ENCODE data around the gene TMEM52.
A peak's percentile ranks its signal among the peaks of the same experiment; 100 is the strongest.

The TMEM52 gene

DNA sequence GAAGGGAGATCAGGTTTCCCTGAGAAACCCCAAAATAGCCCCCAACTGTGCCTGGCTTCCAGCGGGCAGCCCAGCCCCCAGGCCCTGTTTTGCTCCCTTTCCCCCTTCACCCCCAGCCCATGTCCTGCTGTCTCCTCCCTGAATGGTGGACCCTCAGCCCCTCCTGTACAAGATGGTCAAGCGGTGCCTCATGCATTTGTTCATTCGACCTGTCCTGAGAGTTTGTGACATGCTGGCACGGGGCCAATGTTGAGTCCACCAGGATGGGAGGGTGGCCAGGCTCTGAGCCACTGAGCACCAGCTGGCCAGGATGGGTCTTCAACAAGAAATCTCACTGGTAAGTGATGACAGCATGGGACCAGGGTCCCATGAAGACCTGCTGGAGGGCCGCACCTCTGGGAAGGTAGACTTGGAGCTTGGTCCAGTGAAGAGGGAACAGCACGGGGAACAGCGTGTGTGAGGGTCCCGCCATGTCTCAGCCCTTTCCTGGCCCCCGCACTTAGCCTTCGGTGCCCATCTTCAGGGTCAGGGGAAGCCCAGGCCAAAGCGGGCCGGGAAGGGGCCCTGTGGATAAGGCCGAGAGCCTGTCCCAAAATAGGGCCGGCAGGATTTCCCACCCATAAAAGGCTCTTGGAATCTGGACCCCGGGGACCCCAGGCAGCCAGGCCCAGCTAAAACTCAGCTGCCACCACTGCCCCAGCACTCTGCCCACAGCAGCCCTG is 3.9 kb downstream of the TMEM52 start, which contains the start of gene CALML6:
Gene CALML6, plus strand, starts transcription at position 290 of the 722 bp plus-strand sequence. Its CDS starts 21 bp downstream, at position 311.
- DNase-seq (ENCODE audit: low spot score) = no peak

DNA sequence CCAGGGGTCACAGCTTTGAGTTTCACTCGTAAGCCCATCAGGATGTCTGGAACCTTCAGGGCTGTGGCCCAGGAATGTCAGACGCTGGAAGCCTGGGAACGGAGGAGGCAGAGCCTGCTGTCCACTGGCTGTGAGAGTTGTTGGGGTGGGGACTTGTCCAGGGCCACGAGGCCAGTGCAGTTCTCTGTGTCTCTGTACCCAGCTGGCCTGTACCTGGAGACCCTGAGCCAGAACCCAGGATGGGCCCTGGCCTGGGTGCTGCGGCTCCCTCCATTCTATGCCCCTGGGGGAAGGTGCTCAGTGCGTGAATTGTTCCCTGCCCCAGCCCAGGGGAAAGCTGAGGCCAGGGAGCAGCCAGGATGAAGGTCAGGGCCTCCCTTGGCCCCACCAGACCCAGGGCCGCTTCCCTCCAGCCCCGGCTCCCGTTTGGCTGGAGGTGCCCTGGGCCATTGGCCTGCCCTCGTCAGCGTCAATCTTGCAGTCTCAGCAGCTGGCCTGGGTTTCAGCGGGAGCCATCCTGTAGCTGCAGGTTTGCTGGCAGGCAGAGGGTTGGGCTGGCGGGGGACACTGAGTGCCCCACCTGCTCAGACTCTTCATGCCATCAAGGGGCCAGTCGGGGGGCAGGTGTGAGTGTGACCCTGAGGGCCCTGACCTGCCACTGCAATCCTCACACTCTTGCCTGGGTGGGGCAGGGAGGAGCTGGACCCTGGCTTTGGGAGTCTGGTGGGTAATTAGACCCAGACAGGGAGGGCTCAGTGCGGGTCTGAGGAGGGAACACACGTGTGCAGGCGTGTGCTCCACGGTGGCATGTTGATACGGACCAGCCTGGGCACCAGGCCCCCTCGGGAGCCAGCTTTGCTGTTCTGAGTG is 4.7 kb downstream of the TMEM52 start:
- DNase-seq (ENCODE audit: low spot score) = no peak

DNA sequence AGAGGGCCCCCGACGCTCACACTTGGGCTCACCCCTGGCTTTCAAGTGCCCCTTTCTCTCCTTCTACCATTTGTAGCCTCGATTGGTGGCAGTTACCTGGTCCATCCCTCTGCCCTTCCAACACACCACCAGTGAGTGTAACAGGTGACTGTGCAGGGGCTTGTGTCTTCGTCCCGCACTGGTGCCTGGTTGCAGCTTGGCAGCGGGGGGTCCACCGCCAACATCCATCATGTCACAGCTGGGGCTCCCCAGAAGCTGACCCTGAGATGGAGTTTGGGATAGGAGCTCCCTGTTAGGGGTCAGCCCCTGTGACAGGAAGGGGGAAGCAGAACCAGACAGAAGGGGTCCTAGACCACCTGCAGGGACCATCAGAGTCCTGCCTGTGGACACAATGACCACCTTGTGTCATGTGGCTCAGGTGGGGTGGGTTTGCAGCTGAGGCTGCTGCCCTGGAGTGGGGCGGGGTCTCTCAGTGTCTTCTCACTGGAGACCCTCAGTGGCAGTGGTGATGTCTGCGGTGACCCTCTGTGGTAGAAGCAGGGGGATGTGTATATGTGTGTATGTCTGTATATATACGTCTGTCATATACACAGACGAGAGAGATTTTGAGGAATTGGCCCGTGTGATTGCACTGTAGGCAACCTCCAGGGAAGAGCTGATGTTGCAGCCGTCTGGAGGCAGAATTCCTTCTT is 7.6 kb downstream of the TMEM52 start:
- DNase-seq (ENCODE audit: low spot score) = no peak

DNA sequence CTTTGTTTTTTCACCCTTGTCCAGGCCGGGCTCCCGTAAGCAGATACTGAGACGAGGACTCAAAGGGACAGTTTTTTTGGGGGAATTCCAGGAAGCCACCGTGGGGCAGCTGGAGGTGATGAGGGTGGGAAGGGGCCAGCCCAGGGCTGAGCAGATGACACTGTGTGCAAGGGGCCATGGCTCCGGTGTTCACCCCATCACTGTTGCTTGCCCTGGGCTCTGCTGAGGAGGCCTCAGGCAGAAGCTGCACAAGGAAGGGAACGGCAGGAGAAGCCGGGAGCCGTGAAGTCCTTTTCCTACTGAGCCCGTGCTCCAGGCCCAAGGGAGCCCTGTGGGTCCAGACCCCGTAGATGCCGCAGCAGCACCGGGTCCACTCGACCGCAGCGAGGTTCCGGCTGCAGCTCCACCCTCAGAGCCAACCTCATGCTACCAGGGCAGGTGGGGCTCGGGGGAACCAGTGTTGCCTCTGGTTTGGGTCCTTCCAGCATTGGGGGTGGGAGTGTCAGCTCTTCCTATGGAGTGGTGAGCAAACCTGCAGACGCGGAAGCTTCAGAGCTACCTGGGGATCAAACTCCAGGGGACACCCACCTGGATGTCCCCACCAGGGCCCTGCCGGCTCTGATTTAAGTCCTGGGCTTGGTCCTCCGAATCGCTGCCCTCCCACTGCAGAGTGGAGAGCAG is 8.3 kb downstream of the TMEM52 start:
- DNase-seq (ENCODE audit: low spot score) = no peak

- DNase-seq (ENCODE audit: low spot score) = no peak
Observed at GRCh38 chr1:1910033-1910465, 9.0 kb downstream of the TMEM52 start.

DNA sequence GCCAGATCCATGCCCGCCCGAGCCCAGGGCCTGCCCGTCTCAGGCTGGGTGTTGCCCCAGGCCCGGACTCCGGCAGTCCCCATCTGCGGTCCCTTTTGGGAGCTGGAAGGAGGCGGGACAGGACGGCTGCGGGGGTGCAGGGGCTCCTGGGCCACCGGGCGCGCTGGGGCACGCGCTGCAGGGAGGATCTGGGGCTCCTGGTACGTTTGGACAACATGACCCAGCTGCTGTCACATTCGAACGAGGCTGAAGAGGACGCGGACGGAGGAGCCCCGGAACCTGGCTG is 10.6 kb downstream of the TMEM52 start:
- no peak for DNase-seq (ENCODE audit: low spot score)

DNA sequence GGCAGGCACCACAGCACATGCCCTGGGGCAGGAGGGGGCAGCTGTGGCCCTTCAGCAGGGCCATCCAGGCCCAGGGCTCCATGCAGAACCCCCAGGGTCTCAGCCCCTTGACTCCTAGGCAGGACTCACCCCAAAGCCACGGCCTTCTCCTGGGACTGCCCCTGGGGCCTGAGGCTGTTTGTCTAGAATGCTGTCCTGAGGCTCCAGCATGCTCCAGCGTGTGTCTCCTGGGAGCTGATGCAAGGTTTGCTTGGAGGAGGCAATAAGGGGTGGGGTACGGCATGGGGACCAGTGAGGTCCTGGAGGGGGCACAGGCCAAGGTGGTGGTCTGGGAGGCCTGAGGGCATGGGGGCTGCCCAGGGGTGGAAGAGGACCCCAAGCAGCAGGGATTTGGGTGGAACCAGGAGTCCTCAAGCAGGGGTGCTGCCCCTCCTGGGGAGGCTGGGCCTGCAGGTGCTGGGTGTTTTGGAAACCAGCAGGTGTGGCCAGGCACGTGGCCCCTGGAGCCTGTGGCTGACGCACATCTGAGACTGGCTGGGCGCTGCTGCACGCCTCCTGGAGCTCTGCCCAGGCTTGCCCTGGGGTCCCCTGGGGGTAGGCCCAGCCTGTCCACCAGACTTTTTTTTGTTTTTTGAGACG is 11.9 kb downstream of the TMEM52 start:
- no peak for DNase-seq (ENCODE audit: low spot score)

- peak; percentile 93 for DNase-seq (ENCODE audit: low spot score)
Observed at GRCh38 chr1:1906185-1907097, 12.6 kb downstream of the TMEM52 start.

DNA sequence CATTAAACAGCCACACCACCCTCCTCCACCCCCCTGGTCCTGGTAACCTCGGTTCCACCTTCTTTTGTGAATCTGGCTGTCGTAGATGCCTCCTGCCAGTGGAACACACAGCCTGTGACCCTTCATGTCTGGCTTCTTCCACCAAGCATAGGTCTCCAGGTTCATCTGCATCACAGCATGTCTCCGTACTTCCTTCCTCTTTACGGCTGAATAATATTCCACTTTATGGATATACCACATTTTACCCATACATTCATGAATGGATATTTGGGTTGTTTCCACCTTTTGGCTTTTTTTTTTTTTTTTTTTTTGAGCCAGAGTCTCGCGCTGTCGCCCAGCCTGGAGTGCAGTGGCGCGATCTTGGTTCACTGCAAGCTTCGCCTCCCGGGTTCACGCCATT is 15.9 kb downstream of the TMEM52 start:
- DNase-seq (ENCODE audit: low spot score) = no peak

GRCh38 chr1:1901641-1902294 is 17.3 kb downstream of the TMEM52 start:
- no peak for DNase-seq (ENCODE audit: low spot score)

DNA sequence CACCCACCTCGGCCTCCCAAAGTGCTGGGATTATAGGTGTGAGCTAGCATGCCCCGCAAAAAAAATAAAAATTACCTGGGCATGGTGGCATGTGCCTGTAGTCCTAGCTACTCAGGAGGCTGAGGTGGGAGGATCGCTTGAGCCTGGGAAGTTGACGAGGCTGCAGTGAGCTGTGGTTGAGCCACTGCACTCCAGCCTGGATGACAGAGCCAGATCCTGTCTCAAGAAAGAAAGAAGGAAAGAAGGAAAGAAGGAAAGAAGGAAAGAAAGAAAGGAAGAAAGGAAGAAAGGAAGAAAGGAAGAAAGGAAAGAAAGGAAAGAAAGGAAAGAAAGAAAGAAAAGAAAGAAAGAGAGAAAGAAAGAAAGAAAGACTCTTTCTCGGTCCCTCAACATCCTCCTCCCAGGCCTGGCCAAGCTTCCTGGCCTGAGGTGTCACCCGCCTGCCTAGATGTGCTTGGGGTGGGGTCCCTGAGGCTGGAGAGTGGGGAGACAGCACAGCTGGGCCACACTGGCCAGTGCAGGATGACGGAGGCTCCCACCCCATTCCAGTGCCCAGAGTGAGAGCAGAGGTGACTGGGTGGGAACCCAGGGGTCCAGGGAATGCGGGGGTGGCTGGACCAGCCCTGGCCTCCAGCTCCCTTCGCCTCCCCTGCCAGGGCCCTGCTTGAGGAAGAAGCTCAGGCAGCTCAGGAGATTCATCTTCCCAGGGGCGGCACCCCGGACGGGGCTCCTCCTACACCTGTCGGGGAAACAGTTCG is 18.0 kb downstream of the TMEM52 start:
- no peak for DNase-seq (ENCODE audit: low spot score)

DNA sequence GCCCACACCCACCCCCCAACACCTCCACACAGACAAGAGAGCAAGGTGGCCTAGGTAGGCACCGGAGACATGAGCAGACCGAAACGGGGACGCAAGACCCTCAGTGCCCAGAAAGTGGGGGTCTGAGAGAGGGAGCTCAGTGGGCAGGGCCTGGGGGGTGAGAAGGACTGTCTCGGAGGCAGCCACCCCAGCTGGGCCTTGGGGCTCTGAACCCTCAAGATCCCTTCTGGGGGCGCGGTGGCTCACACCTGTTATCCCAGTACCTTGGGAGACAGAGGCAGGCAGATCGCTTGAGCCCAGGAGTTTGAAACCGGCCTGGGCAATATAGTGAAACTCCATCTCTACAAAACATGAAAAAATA is 19.1 kb downstream of the TMEM52 start:
- DNase-seq (ENCODE audit: low spot score) = no peak

DNA sequence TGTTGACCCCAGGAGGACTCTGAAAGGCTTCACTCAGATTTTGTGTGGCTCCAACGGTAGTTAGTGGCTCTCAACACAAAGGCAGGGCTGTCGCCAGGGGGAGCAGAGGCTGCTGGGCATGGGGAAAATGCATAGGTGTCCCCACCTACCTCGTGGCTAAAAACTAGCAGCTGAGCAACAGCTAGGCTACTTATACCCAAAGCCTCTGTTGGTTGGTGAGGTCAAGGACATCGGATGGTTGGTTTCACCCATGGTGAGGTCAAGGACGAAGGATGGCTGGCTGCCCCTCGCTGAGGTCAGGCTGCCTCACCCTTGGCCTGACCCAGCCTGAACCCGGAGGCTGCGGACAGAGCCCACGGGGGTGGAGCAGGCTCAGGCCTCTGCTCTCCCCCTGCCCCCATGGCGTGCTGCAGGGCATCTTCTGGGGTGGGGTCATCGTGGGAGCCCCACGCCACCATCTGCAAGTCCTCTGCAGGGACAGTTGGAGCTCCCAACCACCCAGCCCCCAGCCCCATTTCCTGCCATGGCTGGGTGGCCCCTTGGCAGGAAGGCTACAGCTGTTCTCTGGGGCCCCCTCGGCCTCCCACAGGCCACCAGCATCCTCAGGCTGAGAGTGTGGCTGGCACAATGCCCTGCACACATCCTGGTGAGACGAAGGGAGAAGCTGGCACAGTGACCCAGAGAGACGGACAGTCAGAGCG is 19.7 kb downstream of the TMEM52 start:
- peak; percentile 48 for DNase-seq (ENCODE audit: low spot score)

DNA sequence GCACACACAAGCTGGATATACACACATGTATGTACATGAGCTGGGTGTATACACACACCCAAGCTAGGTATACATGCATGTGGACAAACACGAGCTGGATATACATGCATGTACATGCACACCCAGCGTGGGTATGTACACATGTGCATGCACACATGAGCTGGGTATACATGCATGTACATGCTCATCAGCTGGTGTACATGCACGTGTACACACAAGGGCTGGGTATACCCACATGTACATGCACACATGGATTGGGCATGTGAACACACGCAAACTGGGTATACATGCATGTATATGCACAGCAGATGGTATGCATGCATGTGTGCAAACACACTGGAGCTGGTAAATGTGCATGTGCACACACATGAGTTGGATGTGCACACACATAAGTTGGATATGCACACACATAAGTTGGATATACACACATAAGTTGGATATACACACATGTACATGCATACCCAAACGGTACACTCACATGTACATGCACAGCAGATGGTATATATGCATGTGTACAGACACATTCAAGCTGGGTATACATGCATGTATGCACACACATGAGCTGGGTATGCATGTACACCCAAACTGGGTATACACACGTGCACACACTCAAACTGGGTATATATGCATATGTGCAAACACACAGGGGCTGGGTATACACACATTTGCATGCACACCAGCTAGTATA is 20.7 kb downstream of the TMEM52 start:
- no peak for DNase-seq (ENCODE audit: low spot score)

DNA sequence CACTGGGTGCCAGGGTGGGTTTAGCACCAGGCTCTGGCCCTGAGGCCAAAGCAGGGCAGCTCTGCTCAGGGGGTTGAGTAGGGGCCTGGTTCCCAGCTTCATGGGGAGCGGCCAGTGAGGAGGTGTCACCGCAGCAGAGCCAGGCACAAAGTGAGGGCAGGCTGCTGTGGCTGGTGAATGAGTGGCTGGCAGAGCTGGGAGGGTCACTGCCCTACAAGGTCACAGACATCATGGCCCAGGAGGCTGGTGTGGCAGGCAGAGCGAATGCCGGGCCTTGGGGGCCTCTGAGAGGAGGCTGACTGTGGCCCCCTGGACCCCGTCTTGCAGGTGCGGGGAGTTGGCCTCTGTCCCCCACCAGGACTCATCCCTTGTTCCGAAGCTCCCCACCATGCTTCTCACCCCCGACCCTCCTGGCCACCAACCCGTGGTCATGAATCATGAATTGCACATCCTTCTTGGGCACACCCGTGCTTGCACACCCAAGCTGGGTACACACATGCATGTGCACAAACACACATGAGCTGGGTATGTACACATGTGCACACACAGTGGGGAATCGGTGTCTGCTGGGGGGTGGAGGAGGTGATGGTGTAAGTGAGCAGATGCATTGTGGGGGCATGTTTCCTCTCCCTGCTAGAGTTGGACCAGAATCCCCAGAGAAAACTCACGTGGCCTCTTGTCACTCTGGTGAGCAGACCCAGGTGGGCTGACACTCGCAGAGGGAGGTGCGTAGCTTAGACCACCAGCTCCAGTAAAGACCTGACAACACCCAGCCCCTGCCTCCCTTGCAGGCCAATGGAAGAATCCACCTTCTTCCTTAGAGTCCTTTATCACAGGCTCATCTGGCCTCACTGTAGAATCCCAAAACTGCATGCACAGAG is 23.4 kb downstream of the TMEM52 start:
- DNase-seq (ENCODE audit: low spot score) = no peak

- no peak for DNase-seq (ENCODE audit: low spot score)
Observed at GRCh38 chr1:1895060-1895418, 24.0 kb downstream of the TMEM52 start.

DNA sequence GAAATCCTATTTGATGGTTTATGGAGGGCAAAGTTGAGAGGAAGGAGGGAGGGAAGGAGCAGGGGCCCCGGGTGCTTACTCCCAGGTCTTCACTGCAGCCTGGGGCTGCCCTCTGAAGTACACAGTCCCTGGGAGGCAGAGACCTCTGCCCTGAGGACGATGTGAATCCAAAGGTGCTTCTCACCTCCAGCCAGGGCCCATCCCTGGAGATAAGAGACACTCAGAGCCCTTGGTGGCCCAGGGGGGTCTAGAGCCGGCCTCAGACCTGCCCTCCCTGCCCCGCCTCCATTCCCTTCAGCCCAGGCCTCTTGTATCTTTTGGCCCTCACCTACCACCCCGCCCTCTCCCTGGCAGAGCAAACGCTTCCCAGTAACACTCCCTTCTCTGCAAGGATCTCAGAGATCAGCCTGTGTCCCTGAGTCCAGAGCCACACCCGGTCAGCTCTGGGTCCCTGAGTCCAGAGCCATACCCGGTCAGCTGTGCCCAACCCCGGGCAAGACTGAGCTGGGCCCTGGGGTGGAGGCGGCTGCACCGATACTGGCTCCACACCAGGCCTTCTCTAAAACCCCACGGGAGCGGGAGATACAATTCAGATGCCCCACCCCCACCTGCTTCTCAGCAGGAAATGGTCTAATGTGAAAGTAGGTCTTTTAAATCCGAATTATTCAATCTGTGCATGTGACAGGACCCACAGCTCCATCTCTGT is 24.6 kb downstream of the TMEM52 start:
- peak; percentile 42 for DNase-seq (ENCODE audit: low spot score)
